ENCODE results near the gene MRPL53. TPM values are rescaled to one million over a fixed set of nuclear protein-coding genes. Genes with fewer than 3 reads are reported as not detected.

The MRPL53 gene
- total and polyA plus RNA-seq, 2 of the 4 experiments (the other 2 are of a cell fraction) = 5.2 to 39.0 TPM

DNA sequence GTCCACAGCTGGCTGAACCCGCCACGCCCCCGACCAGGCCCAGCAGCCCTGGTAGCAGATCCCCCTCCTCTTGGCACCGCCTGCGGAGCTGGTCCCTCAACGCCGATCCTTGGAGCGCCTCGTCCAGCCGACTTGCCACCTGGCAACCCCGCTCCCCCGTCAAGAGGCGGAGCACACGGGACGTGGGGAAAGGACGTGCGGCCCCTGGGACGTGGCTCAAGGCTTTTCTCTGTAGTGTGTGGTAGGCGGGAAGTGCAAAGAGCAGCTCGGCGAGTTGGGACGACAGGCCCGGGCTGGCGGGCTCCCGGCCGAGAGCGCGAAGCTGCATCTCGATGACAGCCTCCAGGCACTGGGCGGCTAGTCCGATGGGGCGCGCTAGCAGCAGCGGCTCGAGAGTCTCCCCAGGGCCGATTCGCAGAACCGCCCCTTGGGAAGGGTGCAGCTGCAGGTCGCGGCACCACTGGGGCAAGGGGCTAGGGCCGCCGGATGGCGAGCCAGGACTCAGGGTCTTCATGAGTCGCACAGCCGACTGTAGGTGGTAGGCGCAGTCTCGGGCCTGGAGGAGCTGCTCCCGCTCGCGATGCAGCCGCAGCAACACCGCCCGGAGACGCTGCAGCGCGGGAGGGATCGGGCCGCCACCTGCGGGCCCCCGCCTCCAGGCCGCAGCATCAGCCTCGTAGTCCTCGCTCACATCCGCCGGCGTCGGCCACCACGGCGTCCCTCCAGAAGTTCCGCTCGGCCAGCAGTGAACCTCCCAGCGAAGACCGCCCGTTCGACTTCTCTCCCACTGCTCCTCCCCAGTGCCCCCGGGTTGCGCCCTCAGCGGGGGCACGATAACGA, 9.7 kb upstream of the MRPL53 start:
- H3K4me3 ChIP-seq (ENCODE audit: insufficient read depth, low read depth, low read length) = peak overlapping the region; percentile 80
- H3K9me3 ChIP-seq (ENCODE audit: control insufficient read depth, insufficient read depth, low read length) = no peaks in the 10 kb centered on the region
- peak overlapping the region; percentile 99 for H2AK9ac ChIP-seq (replicated peaks; ENCODE audit: low read depth, low read length, poor library complexity)
- H2AK5ac ChIP-seq (ENCODE audit: low read depth, low read length) = peak overlapping the region; percentile 66
- peaks cover 11% of the 10 kb centered on the region for H3K4me1 ChIP-seq (ENCODE audit: control insufficient read depth, insufficient read depth, low read length)
- in situ Hi-C loops (cut with MboI; ENCODE audit: low sequenced_read_pairs) (loop anchor here (5.0 to 25.0 kb wide), 2 partner anchors 95 to 380 kb away; no protein-coding TSS in a partner anchor), intact Hi-C loops (cut with micrococcal nuclease) (no loop called here), dilution Hi-C loops (cut with HindIII; ENCODE audit: low sequenced_read_pairs, unreplicated experiment) (no loop called here)
- no peak overlapping the region; the same call in 2 of the 3 replicates for H2BK15ac ChIP-seq (ENCODE audit: low read depth, low read length)
- H3K4ac ChIP-seq (ENCODE audit: low read depth, low read length) = peak overlapping the region; percentile 79
- H2BK5ac ChIP-seq (ENCODE audit: low read depth, low read length, poor library complexity, severe bottlenecking) = peak overlapping the region; percentile 83
- peak overlapping the region; percentile 69 for H3K14ac ChIP-seq (replicated peaks; ENCODE audit: low read depth, low read length)
- peak overlapping the region; percentile 79 to 88; a peak in 3 of 4 replicates for H4K8ac ChIP-seq (ENCODE audit: low read depth in 2 of 2, low read length in 2 of 2)
- peak overlapping the region; percentile 87 for H3K27ac ChIP-seq (ENCODE audit: insufficient read depth, low read length)
- H4K91ac ChIP-seq (ENCODE audit: insufficient read depth, low read depth, low read length) = peak overlapping the region; percentile 79
- H3K79me1 ChIP-seq (ENCODE audit: low read depth in 1 of 2, low read length in 2 of 2) = peaks cover 23 to 69% of the 10 kb centered on the region in 2 experiments
- peak overlapping the region; percentile 76 for H3K9ac ChIP-seq (ENCODE audit: low read depth, low read length)
- peak overlapping the region; percentile 97 for H3K4me2 ChIP-seq (ENCODE audit: low read depth, low read length)
- peak overlapping the region; percentile 17 for H4K5ac ChIP-seq (ENCODE audit: low read depth, low read length)
- no TSS peak for BruUV-seq (replicated peaks)
- peaks cover 3% of the 10 kb centered on the region; the same call in 1 of the 2 replicates for H4K20me1 ChIP-seq (ENCODE audit: insufficient read depth, low read length)
- WGBS, 2 experiments (ENCODE audit: extremely low coverage in 2 of 2, insufficient read length in 1 of 2) = 0% methylated on average over 26 of the region's 80 CpGs; no CpG with 5 or more reads in 1 of the 2 experiments
- H3K23ac ChIP-seq (ENCODE audit: low read depth, low read length) = peak overlapping the region; percentile 65
- ChIA-PET CTCF (interaction anchor here (0.6 to 3.4 kb wide), 5 partner anchors 14 to 106 kb away, joined by 3 to 17 read pairs (median 4); no protein-coding TSS in a partner anchor), POLR2A (ENCODE audit: unreplicated experiment) (interaction anchor here (0.6 to 1.4 kb wide), 4 partner anchors 10 to 28 kb away, joined by 3 to 7 read pairs (median 5); partner anchors contain the start of genes MRPL53 and WBP1)
- H3K56ac ChIP-seq (ENCODE audit: extremely low read depth, insufficient read depth, low read length) = peak overlapping the region; percentile 48; the same call in 1 of the 2 replicates
- H2BK120ac ChIP-seq (ENCODE audit: low read depth, low read length) = peak overlapping the region; percentile 28; the same call in 1 of the 2 replicates
- ATAC-seq (ENCODE audit: low read depth) = peak; percentile 46
- peaks cover 11% of the 10 kb centered on the region; the same call in 1 of the 2 replicates for H3K9me1 ChIP-seq (ENCODE audit: insufficient read depth, low read length)
- H2BK20ac ChIP-seq (ENCODE audit: low read depth, low read length) = no peak overlapping the region
- peak overlapping the region; percentile 9; the same call in 1 of the 2 replicates for H3K18ac ChIP-seq (ENCODE audit: low read depth, low read length)
- peaks cover 13% of the 10 kb centered on the region for H3K36me3 ChIP-seq (ENCODE audit: control insufficient read depth, insufficient read depth, low read length)
- TF ChIP-seq MAZ (IDR thresholded peaks at IDR 0.05; ENCODE audit: borderline replicate concordance, low read depth, low read length) (0 out of 2 replicates have a peak, but pooled peaks have one; percentile 22), SMC3 (IDR thresholded peaks at IDR 0.05; ENCODE audit: low read depth, low read length) (no peak), BHLHE40 (IDR thresholded peaks at IDR 0.05; ENCODE audit: low read depth, low read length) (no peak), RAD21 (IDR thresholded peaks at IDR 0.05; ENCODE audit: low read length) (no peak), RCOR1 (IDR thresholded peaks at IDR 0.05; ENCODE audit: insufficient replicate concordance, low read length) (no peak), POLR2A (IDR thresholded peaks at IDR 0.05; ENCODE audit: low read depth, low read length) (no peak), FOS (IDR thresholded peaks at IDR 0.05; ENCODE audit: low read depth, low read length) (no peak), CEBPB (IDR thresholded peaks at IDR 0.05; ENCODE audit: low read depth, low read length) (no peak), MXI1 (IDR thresholded peaks at IDR 0.05; ENCODE audit: borderline replicate concordance, low read depth, low read length) (peak; percentile 59; the same call in 1 of the 2 replicates), NFE2L2 (IDR thresholded peaks at IDR 0.05; ENCODE audit: low read depth, low read length) (no peak)
- TF ChIP-seq, protein P1, sequence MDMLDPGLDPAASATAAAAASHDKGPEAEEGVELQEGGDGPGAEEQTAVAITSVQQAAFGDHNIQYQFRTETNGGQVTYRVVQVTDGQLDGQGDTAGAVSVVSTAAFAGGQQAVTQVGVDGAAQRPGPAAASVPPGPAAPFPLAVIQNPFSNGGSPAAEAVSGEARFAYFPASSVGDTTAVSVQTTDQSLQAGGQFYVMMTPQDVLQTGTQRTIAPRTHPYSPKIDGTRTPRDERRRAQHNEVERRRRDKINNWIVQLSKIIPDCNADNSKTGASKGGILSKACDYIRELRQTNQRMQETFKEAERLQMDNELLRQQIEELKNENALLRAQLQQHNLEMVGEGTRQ (IDR thresholded peaks at IDR 0.05; ENCODE audit: low read depth, low read length) = no peak
- TF ChIP-seq, protein P2, sequence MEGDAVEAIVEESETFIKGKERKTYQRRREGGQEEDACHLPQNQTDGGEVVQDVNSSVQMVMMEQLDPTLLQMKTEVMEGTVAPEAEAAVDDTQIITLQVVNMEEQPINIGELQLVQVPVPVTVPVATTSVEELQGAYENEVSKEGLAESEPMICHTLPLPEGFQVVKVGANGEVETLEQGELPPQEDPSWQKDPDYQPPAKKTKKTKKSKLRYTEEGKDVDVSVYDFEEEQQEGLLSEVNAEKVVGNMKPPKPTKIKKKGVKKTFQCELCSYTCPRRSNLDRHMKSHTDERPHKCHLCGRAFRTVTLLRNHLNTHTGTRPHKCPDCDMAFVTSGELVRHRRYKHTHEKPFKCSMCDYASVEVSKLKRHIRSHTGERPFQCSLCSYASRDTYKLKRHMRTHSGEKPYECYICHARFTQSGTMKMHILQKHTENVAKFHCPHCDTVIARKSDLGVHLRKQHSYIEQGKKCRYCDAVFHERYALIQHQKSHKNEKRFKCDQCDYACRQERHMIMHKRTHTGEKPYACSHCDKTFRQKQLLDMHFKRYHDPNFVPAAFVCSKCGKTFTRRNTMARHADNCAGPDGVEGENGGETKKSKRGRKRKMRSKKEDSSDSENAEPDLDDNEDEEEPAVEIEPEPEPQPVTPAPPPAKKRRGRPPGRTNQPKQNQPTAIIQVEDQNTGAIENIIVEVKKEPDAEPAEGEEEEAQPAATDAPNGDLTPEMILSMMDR (conservative IDR thresholded peaks at IDR 0.05; ENCODE audit: low read depth, low read length) = no peak
- H3K27me3 ChIP-seq (ENCODE audit: control insufficient read depth, insufficient read depth, low read length) = no peaks in the 10 kb centered on the region
- H2AFZ ChIP-seq (replicated peaks; ENCODE audit: low read length, poor library complexity) = peak overlapping the region; percentile 100
- no peak for DNase-seq
